ENCODE measurements around the gene MLXIP. TPM values are rescaled to one million over a fixed set of nuclear protein-coding genes. Genes with fewer than 3 reads are reported as not detected.
A peak's percentile ranks its signal among the peaks of the same experiment; 100 is the strongest.

MLXIP gene
- total and polyA plus RNA-seq, 9 of the 15 experiments (the other 6 are each of a cell fraction or from before 2014, with no cell fraction given) = 2.2 to 66.3 (median 18.1) TPM

DNA sequence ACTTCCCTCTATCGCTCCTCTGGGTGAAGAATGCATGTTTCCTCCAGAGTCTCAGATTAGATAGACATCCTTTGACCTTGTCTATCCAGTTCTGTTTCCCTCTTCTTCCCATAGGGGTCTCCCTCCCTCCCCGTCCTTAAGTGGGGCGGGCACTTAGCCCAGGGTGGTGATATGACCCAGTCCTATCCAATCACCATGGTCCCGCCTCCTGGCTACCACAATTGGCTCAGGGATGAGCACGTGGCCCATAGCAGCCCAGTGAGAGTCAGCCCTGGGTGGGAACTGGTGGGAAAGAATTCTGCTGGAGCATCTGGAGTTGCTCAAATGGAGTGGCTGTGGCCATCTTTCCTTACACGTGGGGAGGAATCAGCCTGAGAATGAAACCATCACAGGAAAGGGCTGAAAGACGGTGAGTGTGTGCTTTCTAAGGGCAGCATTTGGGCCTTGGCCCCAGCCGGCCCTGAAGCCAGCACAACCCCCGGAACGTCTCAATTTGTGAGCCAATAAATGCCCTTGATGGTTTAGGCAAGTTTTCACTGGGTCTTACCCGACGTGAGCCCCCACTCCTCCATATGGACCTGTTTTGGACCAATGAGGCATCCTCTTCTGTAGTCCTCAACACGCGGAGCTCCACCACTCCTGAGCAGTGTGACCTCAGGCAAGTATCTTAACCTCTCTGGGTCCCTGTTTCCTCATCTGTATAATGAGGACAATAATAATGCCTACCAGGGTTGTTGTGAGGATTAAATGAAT lies 14.4 kb upstream of the MLXIP start (continued):
- TF ChIP-seq, protein P1, sequence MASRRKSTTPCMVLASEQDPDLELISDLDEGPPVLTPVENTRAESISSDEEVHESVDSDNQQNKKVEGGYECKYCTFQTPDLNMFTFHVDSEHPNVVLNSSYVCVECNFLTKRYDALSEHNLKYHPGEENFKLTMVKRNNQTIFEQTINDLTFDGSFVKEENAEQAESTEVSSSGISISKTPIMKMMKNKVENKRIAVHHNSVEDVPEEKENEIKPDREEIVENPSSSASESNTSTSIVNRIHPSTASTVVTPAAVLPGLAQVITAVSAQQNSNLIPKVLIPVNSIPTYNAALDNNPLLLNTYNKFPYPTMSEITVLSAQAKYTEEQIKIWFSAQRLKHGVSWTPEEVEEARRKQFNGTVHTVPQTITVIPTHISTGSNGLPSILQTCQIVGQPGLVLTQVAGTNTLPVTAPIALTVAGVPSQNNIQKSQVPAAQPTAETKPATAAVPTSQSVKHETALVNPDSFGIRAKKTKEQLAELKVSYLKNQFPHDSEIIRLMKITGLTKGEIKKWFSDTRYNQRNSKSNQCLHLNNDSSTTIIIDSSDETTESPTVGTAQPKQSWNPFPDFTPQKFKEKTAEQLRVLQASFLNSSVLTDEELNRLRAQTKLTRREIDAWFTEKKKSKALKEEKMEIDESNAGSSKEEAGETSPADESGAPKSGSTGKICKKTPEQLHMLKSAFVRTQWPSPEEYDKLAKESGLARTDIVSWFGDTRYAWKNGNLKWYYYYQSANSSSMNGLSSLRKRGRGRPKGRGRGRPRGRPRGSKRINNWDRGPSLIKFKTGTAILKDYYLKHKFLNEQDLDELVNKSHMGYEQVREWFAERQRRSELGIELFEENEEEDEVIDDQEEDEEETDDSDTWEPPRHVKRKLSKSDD (conservative IDR thresholded peaks at IDR 0.05; ENCODE audit: low read length) = 0 out of 2 replicates have a peak, but pooled peaks have one; percentile 59
- TF ChIP-seq NFATC3 (IDR thresholded peaks at IDR 0.05) = no peak
- peak; percentile 52; the same call in 1 of the 2 replicates for TF ChIP-seq DIDO1 (tag; IDR thresholded peaks at IDR 0.05; ENCODE audit: low read depth)
- TF ChIP-seq, protein P2, sequence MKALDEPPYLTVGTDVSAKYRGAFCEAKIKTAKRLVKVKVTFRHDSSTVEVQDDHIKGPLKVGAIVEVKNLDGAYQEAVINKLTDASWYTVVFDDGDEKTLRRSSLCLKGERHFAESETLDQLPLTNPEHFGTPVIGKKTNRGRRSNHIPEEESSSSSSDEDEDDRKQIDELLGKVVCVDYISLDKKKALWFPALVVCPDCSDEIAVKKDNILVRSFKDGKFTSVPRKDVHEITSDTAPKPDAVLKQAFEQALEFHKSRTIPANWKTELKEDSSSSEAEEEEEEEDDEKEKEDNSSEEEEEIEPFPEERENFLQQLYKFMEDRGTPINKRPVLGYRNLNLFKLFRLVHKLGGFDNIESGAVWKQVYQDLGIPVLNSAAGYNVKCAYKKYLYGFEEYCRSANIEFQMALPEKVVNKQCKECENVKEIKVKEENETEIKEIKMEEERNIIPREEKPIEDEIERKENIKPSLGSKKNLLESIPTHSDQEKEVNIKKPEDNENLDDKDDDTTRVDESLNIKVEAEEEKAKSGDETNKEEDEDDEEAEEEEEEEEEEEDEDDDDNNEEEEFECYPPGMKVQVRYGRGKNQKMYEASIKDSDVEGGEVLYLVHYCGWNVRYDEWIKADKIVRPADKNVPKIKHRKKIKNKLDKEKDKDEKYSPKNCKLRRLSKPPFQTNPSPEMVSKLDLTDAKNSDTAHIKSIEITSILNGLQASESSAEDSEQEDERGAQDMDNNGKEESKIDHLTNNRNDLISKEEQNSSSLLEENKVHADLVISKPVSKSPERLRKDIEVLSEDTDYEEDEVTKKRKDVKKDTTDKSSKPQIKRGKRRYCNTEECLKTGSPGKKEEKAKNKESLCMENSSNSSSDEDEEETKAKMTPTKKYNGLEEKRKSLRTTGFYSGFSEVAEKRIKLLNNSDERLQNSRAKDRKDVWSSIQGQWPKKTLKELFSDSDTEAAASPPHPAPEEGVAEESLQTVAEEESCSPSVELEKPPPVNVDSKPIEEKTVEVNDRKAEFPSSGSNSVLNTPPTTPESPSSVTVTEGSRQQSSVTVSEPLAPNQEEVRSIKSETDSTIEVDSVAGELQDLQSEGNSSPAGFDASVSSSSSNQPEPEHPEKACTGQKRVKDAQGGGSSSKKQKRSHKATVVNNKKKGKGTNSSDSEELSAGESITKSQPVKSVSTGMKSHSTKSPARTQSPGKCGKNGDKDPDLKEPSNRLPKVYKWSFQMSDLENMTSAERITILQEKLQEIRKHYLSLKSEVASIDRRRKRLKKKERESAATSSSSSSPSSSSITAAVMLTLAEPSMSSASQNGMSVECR (CRISPR knock-in tag; IDR thresholded peaks at IDR 0.05) = peak; percentile 84
- TF ChIP-seq, protein P3, sequence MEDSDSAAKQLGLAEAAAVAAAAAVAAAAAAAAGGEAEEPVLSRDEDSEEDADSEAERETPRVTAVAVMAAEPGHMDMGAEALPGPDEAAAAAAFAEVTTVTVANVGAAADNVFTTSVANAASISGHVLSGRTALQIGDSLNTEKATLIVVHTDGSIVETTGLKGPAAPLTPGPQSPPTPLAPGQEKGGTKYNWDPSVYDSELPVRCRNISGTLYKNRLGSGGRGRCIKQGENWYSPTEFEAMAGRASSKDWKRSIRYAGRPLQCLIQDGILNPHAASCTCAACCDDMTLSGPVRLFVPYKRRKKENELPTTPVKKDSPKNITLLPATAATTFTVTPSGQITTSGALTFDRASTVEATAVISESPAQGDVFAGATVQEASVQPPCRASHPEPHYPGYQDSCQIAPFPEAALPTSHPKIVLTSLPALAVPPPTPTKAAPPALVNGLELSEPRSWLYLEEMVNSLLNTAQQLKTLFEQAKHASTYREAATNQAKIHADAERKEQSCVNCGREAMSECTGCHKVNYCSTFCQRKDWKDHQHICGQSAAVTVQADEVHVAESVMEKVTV (CRISPR knock-in tag; IDR thresholded peaks at IDR 0.05) = 0 out of 2 replicates have a peak, but pooled peaks have one; percentile 4
- TF ChIP-seq BACH1 (tag; IDR thresholded peaks at IDR 0.05) = peak; percentile 83; the same call in 1 of the 2 replicates
- TF ChIP-seq, protein P4, sequence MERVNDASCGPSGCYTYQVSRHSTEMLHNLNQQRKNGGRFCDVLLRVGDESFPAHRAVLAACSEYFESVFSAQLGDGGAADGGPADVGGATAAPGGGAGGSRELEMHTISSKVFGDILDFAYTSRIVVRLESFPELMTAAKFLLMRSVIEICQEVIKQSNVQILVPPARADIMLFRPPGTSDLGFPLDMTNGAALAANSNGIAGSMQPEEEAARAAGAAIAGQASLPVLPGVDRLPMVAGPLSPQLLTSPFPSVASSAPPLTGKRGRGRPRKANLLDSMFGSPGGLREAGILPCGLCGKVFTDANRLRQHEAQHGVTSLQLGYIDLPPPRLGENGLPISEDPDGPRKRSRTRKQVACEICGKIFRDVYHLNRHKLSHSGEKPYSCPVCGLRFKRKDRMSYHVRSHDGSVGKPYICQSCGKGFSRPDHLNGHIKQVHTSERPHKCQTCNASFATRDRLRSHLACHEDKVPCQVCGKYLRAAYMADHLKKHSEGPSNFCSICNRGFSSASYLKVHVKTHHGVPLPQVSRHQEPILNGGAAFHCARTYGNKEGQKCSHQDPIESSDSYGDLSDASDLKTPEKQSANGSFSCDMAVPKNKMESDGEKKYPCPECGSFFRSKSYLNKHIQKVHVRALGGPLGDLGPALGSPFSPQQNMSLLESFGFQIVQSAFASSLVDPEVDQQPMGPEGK (CRISPR knock-in tag; IDR thresholded peaks at IDR 0.05; ENCODE audit: borderline replicate concordance) = peak; percentile 79; the same call in 1 of the 2 replicates
- no peak for TF ChIP-seq LCOR (CRISPR knock-in tag; IDR thresholded peaks at IDR 0.05)
- TF ChIP-seq POLR2H (tag; IDR thresholded peaks at IDR 0.05; ENCODE audit: low read depth) = peak; percentile 86
- no peak for TF ChIP-seq TFAM (CRISPR knock-in tag; conservative IDR thresholded peaks at IDR 0.05)
- TF ChIP-seq DMBX1 (CRISPR knock-in tag; IDR thresholded peaks at IDR 0.05; ENCODE audit: borderline replicate concordance) = peak; percentile 96
- TF ChIP-seq, protein P5, sequence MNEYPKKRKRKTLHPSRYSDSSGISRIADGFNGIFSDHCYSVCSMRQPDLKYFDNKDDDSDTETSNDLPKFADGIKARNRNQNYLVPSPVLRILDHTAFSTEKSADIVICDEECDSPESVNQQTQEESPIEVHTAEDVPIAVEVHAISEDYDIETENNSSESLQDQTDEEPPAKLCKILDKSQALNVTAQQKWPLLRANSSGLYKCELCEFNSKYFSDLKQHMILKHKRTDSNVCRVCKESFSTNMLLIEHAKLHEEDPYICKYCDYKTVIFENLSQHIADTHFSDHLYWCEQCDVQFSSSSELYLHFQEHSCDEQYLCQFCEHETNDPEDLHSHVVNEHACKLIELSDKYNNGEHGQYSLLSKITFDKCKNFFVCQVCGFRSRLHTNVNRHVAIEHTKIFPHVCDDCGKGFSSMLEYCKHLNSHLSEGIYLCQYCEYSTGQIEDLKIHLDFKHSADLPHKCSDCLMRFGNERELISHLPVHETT (CRISPR knock-in tag; conservative IDR thresholded peaks at IDR 0.05 in 1 of 2, IDR thresholded peaks at IDR 0.05 in 1 of 2) = peak in 1 of 2 experiments; percentile 94; a peak in 2 of 4 replicates

All from K562 (cell line).